Coronary artery (tissue), 2 donors: ENCODE measurements around the gene ITPK1.

Experiments
- DNase-seq: peaks from one replicate; pipeline ENCODE4 v3.0.0-alpha.2; 2017; ENCODE audit warnings: low spot score
- H3K27ac ChIP-seq, 2 donors: fragments of 200-600 bp; sonication (generic); one replicate each; pipeline ENCODE4 v1.5.1; 2016 to 2019
- H3K4me3 ChIP-seq: fragments of 200-600 bp; sonication (generic); 2 replicates; pipeline ENCODE4 v1.5.1; 2016; ENCODE audit warnings: mild to moderate bottlenecking, moderate library complexity
- TF ChIP-seq, protein P1 (sequence below): fragments of 200-600 bp; sonication (generic); IDR thresholded peaks from one replicate; pipeline ENCODE4 v1.5.1; 2019; ENCODE audit warnings: antibody characterized with exemption

Gene ITPK1

DNA sequence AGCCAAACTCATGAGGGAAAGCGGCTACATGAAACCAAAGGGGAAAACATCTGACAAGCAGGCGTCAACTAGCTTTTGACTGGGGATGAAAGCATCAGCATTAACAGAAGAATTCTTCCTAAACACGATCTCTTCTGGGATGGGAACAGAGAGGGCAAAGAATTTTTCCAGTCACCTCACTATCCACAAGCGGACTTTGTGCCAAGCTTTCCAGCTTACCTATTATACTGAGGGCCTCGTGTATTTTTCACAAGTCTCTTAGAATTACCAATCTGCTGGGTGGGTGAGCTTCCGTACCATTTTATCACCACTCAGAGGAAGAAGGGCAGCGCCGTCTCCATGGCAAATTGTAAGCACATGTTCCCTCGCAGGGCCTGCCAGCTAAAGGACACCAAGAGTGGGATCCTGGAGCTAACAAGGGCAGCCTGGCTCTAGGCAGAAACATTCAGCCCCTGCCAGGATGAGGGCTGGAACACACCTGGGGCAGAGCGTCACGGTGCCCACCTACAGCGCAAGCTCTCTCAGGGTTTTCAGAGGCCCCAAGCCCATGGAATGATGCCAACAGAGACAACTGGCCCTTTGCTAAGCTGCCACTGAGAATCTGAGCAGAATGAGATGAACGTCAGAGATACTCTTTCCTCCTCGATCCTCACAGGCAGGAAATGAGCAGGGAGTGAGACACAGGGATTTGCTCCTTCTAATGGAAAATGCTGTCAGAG is 118.2 kb downstream of the ITPK1 start:
- TF ChIP-seq, protein P1, sequence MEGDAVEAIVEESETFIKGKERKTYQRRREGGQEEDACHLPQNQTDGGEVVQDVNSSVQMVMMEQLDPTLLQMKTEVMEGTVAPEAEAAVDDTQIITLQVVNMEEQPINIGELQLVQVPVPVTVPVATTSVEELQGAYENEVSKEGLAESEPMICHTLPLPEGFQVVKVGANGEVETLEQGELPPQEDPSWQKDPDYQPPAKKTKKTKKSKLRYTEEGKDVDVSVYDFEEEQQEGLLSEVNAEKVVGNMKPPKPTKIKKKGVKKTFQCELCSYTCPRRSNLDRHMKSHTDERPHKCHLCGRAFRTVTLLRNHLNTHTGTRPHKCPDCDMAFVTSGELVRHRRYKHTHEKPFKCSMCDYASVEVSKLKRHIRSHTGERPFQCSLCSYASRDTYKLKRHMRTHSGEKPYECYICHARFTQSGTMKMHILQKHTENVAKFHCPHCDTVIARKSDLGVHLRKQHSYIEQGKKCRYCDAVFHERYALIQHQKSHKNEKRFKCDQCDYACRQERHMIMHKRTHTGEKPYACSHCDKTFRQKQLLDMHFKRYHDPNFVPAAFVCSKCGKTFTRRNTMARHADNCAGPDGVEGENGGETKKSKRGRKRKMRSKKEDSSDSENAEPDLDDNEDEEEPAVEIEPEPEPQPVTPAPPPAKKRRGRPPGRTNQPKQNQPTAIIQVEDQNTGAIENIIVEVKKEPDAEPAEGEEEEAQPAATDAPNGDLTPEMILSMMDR, result no peak
- Histone ChIP-seq H3K27ac (no peak overlapping the region), H3K4me3 (no peak overlapping the region)
- DNase-seq, result no peak

DNA sequence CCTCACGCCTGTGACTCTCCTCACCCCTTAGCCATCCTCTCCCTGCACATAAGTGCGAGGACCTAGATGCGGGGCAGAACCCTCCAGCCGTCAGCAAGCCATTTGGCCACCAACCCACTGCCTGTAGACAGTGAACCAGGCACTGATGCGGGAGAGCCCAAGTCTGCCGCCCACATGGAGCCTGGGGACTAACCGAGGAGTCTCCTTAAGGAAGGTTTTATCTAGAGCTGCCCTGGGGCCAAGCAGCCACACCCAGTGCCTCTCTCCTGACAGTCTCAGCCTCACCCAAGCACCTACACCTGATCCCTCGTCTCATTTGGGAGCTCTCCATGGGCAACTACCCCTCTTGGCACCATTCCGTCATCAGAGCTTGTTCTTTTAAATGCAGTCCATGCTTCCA is 120.1 kb downstream of the ITPK1 start:
- DNase-seq, result no peak

DNA sequence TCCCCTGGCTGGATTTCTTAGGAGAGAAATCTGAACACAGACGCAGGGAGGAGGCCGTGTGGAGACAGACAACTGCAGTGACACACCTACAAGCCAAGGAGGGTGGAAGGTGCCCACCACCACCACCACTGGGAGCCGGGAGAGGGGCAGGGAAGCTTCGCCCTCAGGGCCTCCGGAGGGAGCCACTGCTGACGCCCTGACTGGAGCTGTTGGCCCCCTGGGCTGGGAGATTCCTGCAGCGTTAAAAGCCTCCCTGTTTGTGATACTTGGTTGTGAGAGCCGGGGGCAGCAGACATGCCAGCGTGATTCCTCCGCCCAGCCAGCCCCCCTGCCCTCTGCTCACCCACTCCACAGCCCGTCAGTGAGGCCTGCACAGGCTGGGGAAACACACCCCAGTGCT is 120.8 kb downstream of the ITPK1 start:
- Histone ChIP-seq H3K4me3 (no peak overlapping the region), H3K27ac (no peak overlapping the region)
- TF ChIP-seq, protein P1, result no peak
- no peak for DNase-seq

More for the DNA sequence above, 120.1 kb downstream of the ITPK1 start:
- TF ChIP-seq, protein P1, result no peak
- Histone ChIP-seq H3K27ac (no peak overlapping the region), H3K4me3 (no peak overlapping the region)

DNA sequence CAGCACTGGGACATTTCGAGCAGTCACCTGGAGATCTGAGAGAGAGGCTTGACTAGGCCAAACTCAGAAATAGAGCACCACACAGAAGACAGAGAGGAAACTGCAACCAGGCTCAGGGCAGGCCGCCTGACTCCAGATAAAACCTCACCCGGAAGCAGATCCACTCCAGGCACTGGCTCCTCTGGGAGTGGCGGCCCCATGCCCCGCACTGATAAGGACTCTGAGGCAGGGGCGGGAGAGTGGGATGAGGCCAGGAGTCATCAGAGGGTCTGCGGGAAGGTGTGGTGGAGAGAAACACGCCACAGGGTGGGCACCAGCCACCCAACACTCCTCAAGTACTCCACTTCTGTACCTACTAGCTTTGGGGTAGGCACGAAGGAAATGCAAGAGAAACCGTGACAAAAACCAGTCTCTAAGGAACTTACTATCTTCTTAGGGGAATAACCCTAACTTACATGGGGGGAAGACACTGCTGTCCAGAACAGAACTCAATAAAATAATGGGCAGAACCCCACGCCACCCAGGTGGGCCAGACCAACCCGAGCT is 121.5 kb downstream of the ITPK1 start:
- Histone ChIP-seq H3K27ac (no peak overlapping the region), H3K4me3 (no peak overlapping the region)
- DNase-seq, result no peak
- TF ChIP-seq, protein P1, result no peak

DNA sequence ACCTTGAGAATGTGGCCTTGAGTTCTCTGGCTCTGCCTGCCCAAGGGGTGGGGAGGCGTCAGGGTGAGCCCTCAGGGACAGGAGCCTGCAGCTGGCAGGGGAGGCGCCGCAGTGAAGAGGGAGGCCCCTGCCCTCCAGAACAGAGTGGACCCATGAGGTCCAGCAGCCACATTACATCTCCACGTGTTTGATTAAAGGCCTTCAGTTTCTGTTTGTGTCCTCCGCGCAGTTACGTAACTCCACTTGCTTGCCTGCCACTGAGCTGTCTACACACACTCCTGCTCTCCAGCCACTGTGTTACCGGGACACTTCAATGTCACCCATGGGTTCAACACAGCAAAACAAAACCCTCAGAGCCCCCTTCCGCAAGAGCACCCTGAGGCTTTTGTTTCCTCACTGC is 122.4 kb downstream of the ITPK1 start:
- TF ChIP-seq, protein P1, result no peak
- Histone ChIP-seq H3K27ac (no peak overlapping the region), H3K4me3 (no peak overlapping the region)
- no peak for DNase-seq

DNA sequence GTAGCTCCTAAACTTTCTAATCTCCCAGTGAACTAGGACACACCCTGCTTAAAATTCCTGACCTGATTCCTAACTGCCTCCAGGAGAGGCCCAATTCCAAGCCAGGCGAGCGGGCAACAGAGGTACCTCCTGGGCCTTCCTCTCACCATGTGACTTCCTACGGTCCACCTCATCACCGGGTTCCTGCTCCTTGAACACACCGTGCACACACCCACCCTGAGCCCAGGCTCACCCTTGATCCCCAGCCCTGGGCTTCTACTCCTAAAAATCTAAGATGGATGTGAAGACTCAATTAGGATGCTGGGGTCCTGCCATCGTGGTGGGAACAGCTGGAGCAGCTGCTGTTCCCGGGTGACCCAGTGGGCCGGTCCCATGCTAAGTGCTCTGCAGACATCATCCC is 124.2 kb downstream of the ITPK1 start:
- TF ChIP-seq, protein P1, result no peak
- no peak overlapping the region for H3K4me3 ChIP-seq
- no peak overlapping the region for H3K27ac ChIP-seq
- no peak for DNase-seq
